Osteoblast (primary cell): Measurements from ENCODE around the gene CHCHD10. TPM values are rescaled to one million over a fixed set of nuclear protein-coding genes. Genes with fewer than 3 reads are reported as not detected.

Source experiments
- DNase-seq: peaks from one replicate; pipeline ENCODE4 v3.0.0; 2011; ENCODE audit warnings: low spot score, mixed read lengths; ENCODE audit not compliant: insufficient read length; ENCODE audit errors: missing footprints
- H2AFZ ChIP-seq: 2 replicates; pipeline ENCODE4 v1.6.0; 2011; ENCODE audit warnings: mild to moderate bottlenecking, low read length
- H3K27ac ChIP-seq: 2 replicates; pipeline ENCODE4 v1.5.1; 2011; ENCODE audit warnings: mild to moderate bottlenecking, low read depth, low read length, moderate library complexity
- H3K27me3 ChIP-seq: 2 replicates; pipeline ENCODE4 v1.6.0; 2012; ENCODE audit warnings: mild to moderate bottlenecking, control low read depth, inconsistent platforms, low read length, moderate library complexity; ENCODE audit not compliant: insufficient read depth
- H3K36me3 ChIP-seq: 2 replicates; pipeline ENCODE4 v1.5.1; 2011; ENCODE audit warnings: mild to moderate bottlenecking, low read length, control low read depth, moderate library complexity; ENCODE audit not compliant: insufficient read depth
- H3K4me1 ChIP-seq: 2 replicates; pipeline ENCODE4 v1.5.1; 2011; ENCODE audit warnings: mild to moderate bottlenecking, low read length, control low read depth, moderate library complexity; ENCODE audit not compliant: insufficient read depth
- H3K4me2 ChIP-seq: 2 replicates; pipeline ENCODE4 v1.6.0; 2011; ENCODE audit warnings: mild to moderate bottlenecking, low read length; ENCODE audit not compliant: insufficient read depth
- H3K4me3 ChIP-seq: fragments of 200-600 bp; sonication (generic); 3 replicates; pipeline ENCODE4 v1.5.1; 2012; ENCODE audit warnings: mild to moderate bottlenecking, low read length, inconsistent platforms; ENCODE audit not compliant: insufficient read depth
- H3K79me2 ChIP-seq: 2 replicates; pipeline ENCODE4 v1.6.0; 2012; ENCODE audit warnings: mild to moderate bottlenecking, low read length, control low read depth, inconsistent platforms; ENCODE audit not compliant: insufficient read depth
- H3K9me3 ChIP-seq: 2 replicates; pipeline ENCODE4 v1.5.1; 2011; ENCODE audit warnings: low read depth, low read length, control low read depth
- H4K20me1 ChIP-seq: 2 replicates; pipeline ENCODE4 v1.6.0; 2012; ENCODE audit warnings: mild to moderate bottlenecking, low read length, control low read depth; ENCODE audit not compliant: insufficient read depth
- CTCF ChIP-seq: IDR thresholded peaks from 2 replicates; pipeline ENCODE4 v1.5.1; 2011; ENCODE audit warnings: mild to moderate bottlenecking, low read depth, low read length, moderate library complexity; ENCODE audit errors: extremely low read depth
- total RNA-seq: library from RNA; depleted of rRNA; stranded (reverse); fragments of >200 nt; gene quantifications from 2 replicates; pipeline ENCODE4 v1.2.3, GENCODE V29; 2012

Gene CHCHD10
- total RNA-seq, 1 donor: 1.1 TPM

- no peak overlapping the region for H2AFZ ChIP-seq
- H3K36me3 ChIP-seq: no peaks in the 10 kb centered on the region
- no peak overlapping the region for H3K27ac ChIP-seq
- peaks cover 6% of the 10 kb centered on the region for H3K27me3 ChIP-seq
- no peaks in the 10 kb centered on the region for H4K20me1 ChIP-seq
- TF ChIP-seq CTCF: no peak
- H3K79me2 ChIP-seq: no peaks in the 10 kb centered on the region
- DNase-seq: peak; percentile 41
- no peaks in the 10 kb centered on the region for H3K9me3 ChIP-seq
- no peak overlapping the region for H3K4me3 ChIP-seq
- H3K4me2 ChIP-seq: no peak overlapping the region
- peaks cover 16% of the 10 kb centered on the region for H3K4me1 ChIP-seq
These were observed 6.5 kb upstream of the CHCHD10 start for GRCh38 chr22:23774114-23774921.

GRCh38 chr22:23773483-23774113 lies 5.8 kb upstream of the CHCHD10 start:
- Histone ChIP-seq H3K79me2 (no peaks in the 10 kb centered on the region), H3K27me3 (peaks cover 6% of the 10 kb centered on the region), H3K36me3 (no peaks in the 10 kb centered on the region), H3K4me2 (peak overlapping the region; percentile 78), H2AFZ (no peak overlapping the region), H4K20me1 (no peaks in the 10 kb centered on the region), H3K27ac (no peak overlapping the region), H3K4me3 (peak overlapping the region; percentile 68), H3K9me3 (no peaks in the 10 kb centered on the region), H3K4me1 (peaks cover 17% of the 10 kb centered on the region)
- TF ChIP-seq CTCF: no peak
- DNase-seq: peak; percentile 73

- Histone ChIP-seq H2AFZ (peak within 1 kb of the TSS; percentile 53), H3K9me3 (no peaks in the 10 kb centered on the region), H3K4me2 (peak within 1 kb of the TSS; percentile 78), H3K27me3 (peaks cover 6% of the 10 kb centered on the region), H3K36me3 (no peaks in the 10 kb centered on the region), H3K27ac (no peak within 1 kb of the TSS), H3K4me1 (peaks cover 22% of the 10 kb centered on the region), H3K4me3 (peak within 1 kb of the TSS; percentile 68), H4K20me1 (no peaks in the 10 kb centered on the region), H3K79me2 (no peaks in the 10 kb centered on the region)
- peak; percentile 97 for DNase-seq
- TF ChIP-seq CTCF: no peak
These were observed 5.1 kb upstream of the CHCHD10 start, which contains the start of gene MMP11 for GRCh38 chr22:23772649-23773473. MMP11 (plus strand) TSS chr22:23772849; CDS start chr22:23772871, 22 bp downstream.
